WTC11 (cell line): Measurements from ENCODE around the gene NTRK3. TPM values are rescaled to one million over a fixed set of nuclear protein-coding genes. Genes with fewer than 3 reads are reported as not detected.

Source experiments
- ATAC-seq: fragments of 200-7000 bp; cut with Tn5 transposase; 2 replicates; pipeline ENCODE4 v1.10.0; 2021; ENCODE audit warnings: mild to moderate bottlenecking, moderate library complexity
- CTCF ChIA-PET: fragments of 300-600 bp; sonication (Branson Sonifier 250); formaldehyde crosslinking; loops from one replicate; lab custom pipeline; 2021; ENCODE audit warnings: antibody characterized with exemption; lab: Charles Lee
- POLR2A ChIA-PET: fragments of 350-600 bp; sonication (Branson Sonifier 250); formaldehyde crosslinking; loops from one replicate; lab custom pipeline; 2021; ENCODE audit warnings: antibody characterized with exemption; lab: Charles Lee
- DNase-seq: peaks from one replicate; pipeline ENCODE4 v3.0.0; 2021; ENCODE audit warnings: low spot score
- H3K27ac Mint-ChIP-seq: 2 replicates; pipeline ENCODE4 v1.8.0; 2021; ENCODE audit warnings: mixed read lengths
- H3K27me3 Mint-ChIP-seq: 2 replicates; pipeline ENCODE4 v1.8.0; 2021; ENCODE audit warnings: low read depth, mild to moderate bottlenecking, moderate library complexity, mixed read lengths
- H3K36me3 Mint-ChIP-seq: 2 replicates; pipeline ENCODE4 v1.8.0; 2021; ENCODE audit warnings: mixed read lengths
- H3K4me1 Mint-ChIP-seq: 2 replicates; pipeline ENCODE4 v1.8.0; 2022; ENCODE audit warnings: mixed read lengths
- H3K4me3 Mint-ChIP-seq: 2 replicates; pipeline ENCODE4 v1.8.0; 2021; ENCODE audit warnings: mild to moderate bottlenecking, moderate library complexity, mixed read lengths
- H3K9me3 Mint-ChIP-seq: 2 replicates; pipeline ENCODE4 v1.8.0; 2021; ENCODE audit warnings: mixed read lengths
- ATF1 ChIP-seq: sonication (generic); formaldehyde crosslinking; IDR thresholded peaks from 2 replicates; pipeline ENCODE4 v1.8.1; 2023; ENCODE audit warnings: mild to moderate bottlenecking, moderate library complexity, missing genetic modification reagents
- CBFB ChIP-seq: sonication (generic); formaldehyde crosslinking; IDR thresholded peaks from 2 replicates; pipeline ENCODE4 v1.8.1; 2022; ENCODE audit warnings: mild to moderate bottlenecking, low read depth, missing genetic modification reagents
- CDX4 ChIP-seq: fragments of 250-450 bp; sonication (Bioruptor Pico); IDR thresholded peaks from 2 replicates; pipeline ENCODE4 v1.9.0; 2021; ENCODE audit warnings: moderate library complexity, mild to moderate bottlenecking, inconsistent platforms, borderline replicate concordance
- CTCF ChIP-seq: fragments of 200-600 bp; IDR thresholded peaks from 2 replicates; pipeline ENCODE4 v1.8.0; 2022; ENCODE audit warnings: antibody characterized with exemption
- EMX1 ChIP-seq: fragments of 250-450 bp; sonication (Bioruptor Pico); IDR thresholded peaks from 2 replicates; pipeline ENCODE4 v1.8.0; 2021; ENCODE audit warnings: mild to moderate bottlenecking
- ERG ChIP-seq: fragments of 250-450 bp; sonication (Bioruptor Pico); IDR thresholded peaks from 2 replicates; pipeline ENCODE4 v1.8.0; 2021; ENCODE audit warnings: mild to moderate bottlenecking
- ESRRA ChIP-seq: sonication (generic); formaldehyde crosslinking; IDR thresholded peaks from 2 replicates; pipeline ENCODE4 v1.8.1; 2022; ENCODE audit warnings: mild to moderate bottlenecking, missing genetic modification reagents, borderline replicate concordance
- JUN ChIP-seq: sonication (generic); formaldehyde crosslinking; IDR thresholded peaks from 2 replicates; pipeline ENCODE4 v1.8.0; 2023; ENCODE audit warnings: mild to moderate bottlenecking, missing genetic modification reagents
- KAT7 ChIP-seq: sonication (generic); formaldehyde crosslinking; IDR thresholded peaks from 2 replicates; pipeline ENCODE4 v1.8.1; 2023; ENCODE audit warnings: missing genetic modification reagents, mild to moderate bottlenecking, borderline replicate concordance
- MXD4 ChIP-seq: fragments of 250-450 bp; sonication (Bioruptor Pico); IDR thresholded peaks from 2 replicates; pipeline ENCODE4 v1.8.0; 2021; ENCODE audit warnings: mild to moderate bottlenecking, moderate library complexity, borderline replicate concordance
- MYBL2 ChIP-seq: sonication (generic); formaldehyde crosslinking; IDR thresholded peaks from 2 replicates; pipeline ENCODE4 v1.8.1; 2023; ENCODE audit warnings: mild to moderate bottlenecking, moderate library complexity, missing genetic modification reagents
- NFATC4 ChIP-seq: fragments of 250-450 bp; sonication (Bioruptor Pico); IDR thresholded peaks from 2 replicates; pipeline ENCODE4 v1.9.0; 2021; ENCODE audit warnings: mild to moderate bottlenecking
- NFYB ChIP-seq: sonication (generic); formaldehyde crosslinking; conservative IDR thresholded peaks from 2 replicates; pipeline ENCODE4 v1.8.0; 2022; ENCODE audit warnings: low read depth, missing genetic modification reagents
- RELA ChIP-seq: sonication (generic); formaldehyde crosslinking; IDR thresholded peaks from 2 replicates; pipeline ENCODE4 v1.8.1; 2022; ENCODE audit warnings: missing genetic modification reagents, mild to moderate bottlenecking, borderline replicate concordance
- SOX15 ChIP-seq: fragments of 250-450 bp; sonication (Bioruptor Pico); IDR thresholded peaks from 2 replicates; pipeline ENCODE4 v1.9.0; 2021; ENCODE audit warnings: mild to moderate bottlenecking
- SP1 ChIP-seq: sonication (generic); formaldehyde crosslinking; conservative IDR thresholded peaks from 2 replicates; pipeline ENCODE4 v1.8.1; 2022; ENCODE audit warnings: missing genetic modification reagents
- TEAD1 ChIP-seq: sonication (generic); formaldehyde crosslinking; IDR thresholded peaks from 2 replicates; pipeline ENCODE4 v1.8.0; 2022; ENCODE audit warnings: mild to moderate bottlenecking, missing genetic modification reagents
- TP53 ChIP-seq: sonication (generic); formaldehyde crosslinking; IDR thresholded peaks from 2 replicates; pipeline ENCODE4 v1.8.1; 2023; ENCODE audit warnings: mild to moderate bottlenecking, missing genetic modification reagents
- ZBTB21 ChIP-seq: sonication (generic); formaldehyde crosslinking; IDR thresholded peaks from 2 replicates; pipeline ENCODE4 v1.8.1; 2023; ENCODE audit warnings: mild to moderate bottlenecking, missing genetic modification reagents, borderline replicate concordance
- ZNF281 ChIP-seq: sonication (generic); formaldehyde crosslinking; IDR thresholded peaks from 2 replicates; pipeline ENCODE4 v1.8.0; 2023; ENCODE audit warnings: mild to moderate bottlenecking, missing genetic modification reagents
- ZNF396 ChIP-seq: fragments of 250-450 bp; sonication (Bioruptor Pico); IDR thresholded peaks from 2 replicates; pipeline ENCODE4 v1.8.0; 2021; ENCODE audit warnings: mild to moderate bottlenecking, moderate library complexity, borderline replicate concordance
- ZNF416 ChIP-seq: fragments of 250-450 bp; sonication (Bioruptor Pico); IDR thresholded peaks from 2 replicates; pipeline ENCODE4 v1.9.0; 2021; ENCODE audit warnings: mild to moderate bottlenecking, inconsistent platforms
- ZNF671 ChIP-seq: fragments of 250-450 bp; sonication (Bioruptor Pico); IDR thresholded peaks from 2 replicates; pipeline ENCODE4 v1.8.0; 2021; ENCODE audit warnings: mild to moderate bottlenecking
- total RNA-seq: library from RNA; stranded (reverse); gene quantifications from 3 replicates; pipeline ENCODE4 v1.2.3, GENCODE V29; 2021

The NTRK3 gene
- total RNA-seq, 1 experiment from 2014 or later: 12.3 TPM

- DNase-seq: no peak
- ATAC-seq: no peak
- CTCF ChIA-PET: no interaction called here
These were observed 226.8 kb downstream of the NTRK3 start for GRCh38 chr15:88029696-88030095.

GRCh38 chr15:88028024-88028423 lies 228.5 kb downstream of the NTRK3 start:
- TF ChIP-seq KAT7 (CRISPR knock-in tag) (no peak), CTCF (peak; percentile 34; the same call in 1 of the 2 replicates)
- TF ChIP-seq, all 79 proteins: peak for 1
- H3K9me3 Mint-ChIP-seq: peaks cover 13% of the 10 kb centered on the region
- H3K36me3 Mint-ChIP-seq: peaks cover 7% of the 10 kb centered on the region
- DNase-seq (peak; percentile 39), ATAC-seq (peak; percentile 57)
- H3K4me3 Mint-ChIP-seq: no peak overlapping the region
- H3K27ac Mint-ChIP-seq: no peak overlapping the region
- peaks cover 22% of the 10 kb centered on the region for H3K4me1 Mint-ChIP-seq
- CTCF ChIA-PET: interaction anchor here (0.6 to 2.3 kb wide), 11 partner anchors 10 to 399 kb away, joined by 3 to 17 read pairs (median 4); no protein-coding TSS in a partner anchor
- POLR2A ChIA-PET: no interaction called here
- H3K27me3 Mint-ChIP-seq: no peaks in the 10 kb centered on the region

More at GRCh38 chr15:88029696-88030095, 226.8 kb downstream of the NTRK3 start:
- no peak overlapping the region for H3K4me3 Mint-ChIP-seq
- no peak overlapping the region for H3K27ac Mint-ChIP-seq
- H3K9me3 Mint-ChIP-seq: peaks cover 13% of the 10 kb centered on the region
- no peaks in the 10 kb centered on the region for H3K27me3 Mint-ChIP-seq
- POLR2A ChIA-PET: no interaction called here
- H3K36me3 Mint-ChIP-seq: peaks cover 7% of the 10 kb centered on the region
- TF ChIP-seq SP1 (CRISPR knock-in tag) (no peak), NFYB (no peak), CBFB (CRISPR knock-in tag) (no peak), SOX15 (CRISPR knock-in tag) (no peak), JUN (CRISPR knock-in tag) (no peak), ZNF671 (no peak), MYBL2 (CRISPR knock-in tag) (no peak), EMX1 (CRISPR knock-in tag) (no peak), NFATC4 (no peak), CDX4 (CRISPR knock-in tag) (no peak), ATF1 (no peak), ERG (CRISPR knock-in tag) (no peak), ZBTB21 (CRISPR knock-in tag) (no peak)
- peaks cover 30% of the 10 kb centered on the region for H3K4me1 Mint-ChIP-seq

- ChIA-PET POLR2A (no interaction called here), CTCF (interaction anchor here (1.2 kb wide), 1 partner anchor 13 kb away, joined by 3 read pairs; no protein-coding TSS in a partner anchor)
- DNase-seq (no peak), ATAC-seq (no peak)
- Mint-ChIP-seq H3K27ac (no peak overlapping the region), H3K4me1 (peaks cover 24% of the 10 kb centered on the region), H3K4me3 (no peak overlapping the region), H3K36me3 (no peaks in the 10 kb centered on the region; the same call in 1 of the 2 replicates), H3K27me3 (no peaks in the 10 kb centered on the region), H3K9me3 (peaks cover 18% of the 10 kb centered on the region)
- no peak for TF ChIP-seq TP53 (CRISPR knock-in tag)
- TF ChIP-seq TEAD1 (CRISPR knock-in tag): no peak
- no peak for TF ChIP-seq NFATC4
- no peak for TF ChIP-seq ERG (CRISPR knock-in tag)
- TF ChIP-seq SOX15 (CRISPR knock-in tag): no peak
- no peak for TF ChIP-seq RELA (CRISPR knock-in tag)
- TF ChIP-seq ATF1: no peak
- no peak for TF ChIP-seq CTCF
- TF ChIP-seq ESRRA: no peak
- TF ChIP-seq ZNF281: no peak
- no peak for TF ChIP-seq ZNF671
- no peak for TF ChIP-seq MXD4 (CRISPR knock-in tag)
- TF ChIP-seq ZNF396 (CRISPR knock-in tag): no peak
- no peak for TF ChIP-seq ZNF416 (CRISPR knock-in tag)
These were observed 232.6 kb downstream of the NTRK3 start for GRCh38 chr15:88023914-88024313.
